HepG2 (cell line): ENCODE results near the gene CHCHD5. TPM values are rescaled to one million over a fixed set of nuclear protein-coding genes. Genes with fewer than 3 reads are reported as not detected.

ENCODE experiments used
- AHDC1 ChIP-seq: sonication (generic); formaldehyde crosslinking; IDR thresholded peaks from 2 replicates; pipeline ENCODE4 v1.5.1; 2020; ENCODE audit warnings: mild to moderate bottlenecking, missing genetic modification reagents, borderline replicate concordance
- ARNT ChIP-seq: fragments of 450-650 bp; IDR thresholded peaks from 2 replicates; pipeline ENCODE4 v1.6.1; 2017
- ARNT2 ChIP-seq: sonication (generic); formaldehyde crosslinking; IDR thresholded peaks from 2 replicates; pipeline ENCODE4 v1.8.0; 2022; ENCODE audit warnings: mild to moderate bottlenecking, low read depth, missing genetic modification reagents, moderate library complexity
- ETS1 ChIP-seq: sonication (generic); formaldehyde crosslinking; IDR thresholded peaks from 2 replicates; pipeline ENCODE4 v1.4.0; 2020; ENCODE audit warnings: missing genetic modification reagents
- REL ChIP-seq: sonication (generic); formaldehyde crosslinking; conservative IDR thresholded peaks from 2 replicates; pipeline ENCODE4 v1.8.0; 2022; ENCODE audit warnings: mild to moderate bottlenecking, missing genetic modification reagents, moderate library complexity
- TFDP1 ChIP-seq: IDR thresholded peaks from 2 replicates; pipeline ENCODE4 v1.6.1; 2016; ENCODE audit warnings: missing compliant biosample characterization, missing genetic modification reagents, borderline replicate concordance
- ZBTB2 ChIP-seq: sonication (generic); formaldehyde crosslinking; IDR thresholded peaks from 2 replicates; pipeline ENCODE4 v1.8.0; 2022; ENCODE audit warnings: low read depth, missing genetic modification reagents
- ZNF121 ChIP-seq: sonication (generic); formaldehyde crosslinking; IDR thresholded peaks from 2 replicates; pipeline ENCODE4 v1.5.0; 2020; ENCODE audit warnings: mild to moderate bottlenecking, missing genetic modification reagents
- ZNF34 ChIP-seq: sonication (generic); formaldehyde crosslinking; IDR thresholded peaks from 2 replicates; pipeline ENCODE4 v1.4.0; 2020; ENCODE audit warnings: mild to moderate bottlenecking, missing genetic modification reagents, borderline replicate concordance
- ZNF687 ChIP-seq: sonication (generic); formaldehyde crosslinking; IDR thresholded peaks from 2 replicates; pipeline ENCODE4 v1.5.1; 2020; ENCODE audit warnings: mild to moderate bottlenecking, missing genetic modification reagents, moderate library complexity
- ZSCAN5A ChIP-seq: sonication (generic); formaldehyde crosslinking; IDR thresholded peaks from 2 replicates; pipeline ENCODE4 v1.8.0; 2022; ENCODE audit warnings: mild to moderate bottlenecking, missing genetic modification reagents, borderline replicate concordance
- polyA plus RNA-seq, 8 experiments: library from polyadenylated mRNA; depleted of rRNA in 3 of 8; stranded (reverse) in 7 of 8; unstranded in 1 of 8; fragments of >200 nt; fragmentation: Illumina TruSeq in 4 of 8; extraction: Trizol in 4 of 8; gene quantifications; 2 replicates each; pipeline versions ENCODE4 v1.2.1 to v1.2.3, GENCODE V29; 2011 to 2016; ENCODE audit warnings: low read depth in 4 of 8, missing spikeins in 1 of 8, mixed read lengths in 1 of 8; ENCODE audit not compliant: insufficient read depth in 1 of 8
- total RNA-seq, 5 experiments: library from RNA; depleted of rRNA; stranded (reverse); fragments of >200 nt; fragmentation: Illumina TruSeq; extraction: Trizol; gene quantifications; 2 replicates each; pipeline ENCODE4 v1.2.3, GENCODE V29; 2016; ENCODE audit warnings: low read depth in 1 of 5

CHCHD5 gene
- total and polyA plus RNA-seq, 2 of the 13 experiments (the other 11 are each of a cell fraction or from before 2014, with no cell fraction given) = 19.0 to 23.9 TPM

GRCh38 chr2:112542123-112542983, 42.1 kb upstream of the CHCHD5 start, which contains the start of gene POLR1B (continued):
- TF ChIP-seq AHDC1 (CRISPR knock-in tag) (no peak), ZBTB2 (CRISPR knock-in tag) (peak; percentile 91), ARNT (no peak), ARNT2 (peak; percentile 83), ETS1 (no peak), ZNF34 (CRISPR knock-in tag) (peak; percentile 91; the same call in 1 of the 2 replicates), REL (CRISPR knock-in tag) (no peak), ZNF121 (CRISPR knock-in tag) (peak; percentile 41; the same call in 1 of the 2 replicates), TFDP1 (CRISPR knock-in tag) (peak; percentile 88), ZSCAN5A (CRISPR knock-in tag) (peak; percentile 97; the same call in 1 of the 2 replicates), ZNF687 (CRISPR knock-in tag) (peak; percentile 99)
